ENCODE measurements around the gene CSRP2.

GRCh38 chr12:76920172-76921099 is 41.6 kb upstream of the CSRP2 start:
- TF ChIP-seq CTCF (IDR thresholded peaks at IDR 0.05) (no peak), POLR2AphosphoS5 (IDR thresholded peaks at IDR 0.05) (no peak), POLR2A (IDR thresholded peaks at IDR 0.05) (no peak), EP300 (IDR thresholded peaks at IDR 0.05) (no peak)

All from stomach (tissue), 4 donors.